AG04450 (cell line): ENCODE measurements around the gene JAM3. TPM values are rescaled to one million over a fixed set of nuclear protein-coding genes. Genes with fewer than 3 reads are reported as not detected.
"Not testable (repeated sequence)": the region's sequence is repeated elsewhere in the genome, so short reads cannot be mapped to it uniquely, and the experiment has no call there.

Source experiments
- CTCF ChIA-PET: fragments of 300-600, 350-600 bp; formaldehyde crosslinking; extraction: SDS; loops from one replicate; lab custom pipeline; 2022; ENCODE audit warnings: antibody characterized with exemption, inconsistent platforms; lab: Charles Lee
- POLR2A ChIA-PET: fragments of 350-600 bp; formaldehyde crosslinking; extraction: SDS; loops from one replicate; lab custom pipeline; 2021; ENCODE audit warnings: antibody characterized with exemption, inconsistent platforms; lab: Yijun Ruan, JAX
- DNase-seq: peaks from one replicate; pipeline ENCODE4 v3.0.0-alpha.2; 2011; ENCODE audit warnings: low read depth, low spot score
- H3K27ac ChIP-seq: one replicate; pipeline ENCODE4 v1.5.1; 2012; ENCODE audit warnings: low read depth, low read length, control low read depth
- H3K27me3 ChIP-seq: one replicate; pipeline ENCODE4 v1.6.0; 2012; ENCODE audit warnings: low read length; ENCODE audit not compliant: control insufficient read depth, insufficient read depth
- H3K4me3 ChIP-seq: 2 replicates; pipeline ENCODE4 v1.5.1; 2011; ENCODE audit warnings: mild to moderate bottlenecking, low read depth, low read length, control low read depth
- H3K9me3 ChIP-seq: 2 replicates; pipeline ENCODE4 v1.5.1; 2012; ENCODE audit warnings: low read length; ENCODE audit not compliant: control insufficient read depth, insufficient read depth
- CTCF ChIP-seq: IDR thresholded peaks from 2 replicates; pipeline ENCODE4 v1.5.1; 2011; ENCODE audit warnings: low read depth, low read length, control low read depth, inconsistent platforms
- polyA plus RNA-seq: library from polyadenylated mRNA; depleted of rRNA; stranded (reverse); fragments of >200 nt; gene quantifications from 2 replicates; pipeline ENCODE4 v1.2.3, GENCODE V29; 2011

Gene JAM3
- polyA plus RNA-seq, 1 experiment = 79.6 TPM

DNA sequence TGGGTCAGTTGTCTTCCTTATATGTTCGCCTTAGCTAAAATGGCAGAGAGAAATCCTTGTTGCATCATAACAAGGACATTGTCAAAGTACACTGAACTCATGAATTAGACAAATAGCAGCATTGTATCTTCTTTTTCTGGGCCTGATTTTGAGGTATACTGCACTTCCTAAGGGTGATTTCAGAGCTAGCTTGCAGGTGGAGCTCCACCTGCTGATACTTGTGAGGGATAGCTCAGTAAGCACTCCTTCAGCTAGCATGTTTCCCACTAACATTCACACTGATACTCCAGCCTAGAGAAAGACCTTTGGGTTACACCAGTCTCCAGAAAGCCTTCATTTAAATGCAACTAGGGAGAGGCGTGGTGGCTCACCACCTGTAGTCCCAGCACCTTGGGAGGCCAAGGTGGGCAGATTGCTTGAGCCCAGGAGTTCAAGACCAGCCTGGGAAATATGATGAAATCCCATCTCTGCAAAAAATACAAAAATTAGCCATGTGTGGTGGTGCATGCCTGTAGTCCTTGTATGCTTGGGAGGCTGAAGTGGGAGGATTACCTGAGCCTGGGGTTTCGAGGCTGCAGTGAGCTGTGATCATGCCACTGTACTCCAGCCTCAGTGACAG, 29.8 kb downstream of the JAM3 start:
- no peak for DNase-seq
- H3K9me3 ChIP-seq = no peaks in the 10 kb centered on the region
- TF ChIP-seq CTCF = 0 out of 2 replicates have a peak, but pooled peaks have one; percentile 3
- ChIA-PET CTCF (interaction anchor here (0.5 kb wide), 1 partner anchor 35 kb away, joined by 4 read pairs; no protein-coding TSS in a partner anchor), POLR2A (no interaction called here)
- H3K27me3 ChIP-seq = no peaks in the 10 kb centered on the region
- no peak overlapping the region for H3K4me3 ChIP-seq
- no peak overlapping the region for H3K27ac ChIP-seq

DNA sequence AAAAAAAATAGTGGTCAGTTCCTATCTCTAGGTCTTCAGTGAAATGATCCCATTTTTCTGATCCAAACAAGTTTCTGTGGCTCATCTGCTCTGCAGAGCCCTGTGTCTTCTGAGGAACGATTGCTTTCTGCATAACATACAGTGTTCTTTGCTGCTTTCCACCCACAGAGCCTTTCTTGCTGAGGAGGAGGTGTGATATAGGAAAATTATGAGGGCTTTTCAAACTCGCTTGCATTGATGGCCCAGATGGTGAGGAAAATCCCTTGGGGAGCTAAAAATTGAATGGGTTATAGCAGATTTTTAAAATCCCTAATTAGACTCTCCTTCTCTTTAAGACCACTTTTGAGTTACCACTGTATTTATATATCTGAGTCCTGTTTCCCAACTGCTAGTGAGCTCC, 31.3 kb downstream of the JAM3 start:
- Histone ChIP-seq H3K27ac (no peak overlapping the region), H3K9me3 (no peaks in the 10 kb centered on the region), H3K4me3 (no peak overlapping the region), H3K27me3 (no peaks in the 10 kb centered on the region)
- CTCF ChIA-PET = interaction anchor here (2.0 kb wide), 1 partner anchor 50 kb away, joined by 7 read pairs; no protein-coding TSS in a partner anchor
- no peak for DNase-seq
- POLR2A ChIA-PET = no interaction called here
- TF ChIP-seq CTCF = no peak

GRCh38 chr11:134101282-134101681, 32.4 kb downstream of the JAM3 start:
- POLR2A ChIA-PET = interaction anchor here (0.5 to 1.2 kb wide), 2 partner anchors 17 to 25 kb away, joined by 4 to 5 read pairs; no protein-coding TSS in a partner anchor
- H3K9me3 ChIP-seq = no peaks in the 10 kb centered on the region
- CTCF ChIA-PET = interaction anchor here (1.1 to 2.0 kb wide), 2 partner anchors 38 to 51 kb away, joined by 3 to 7 read pairs; no protein-coding TSS in a partner anchor
- TF ChIP-seq CTCF = no peak
- DNase-seq = no peak
- no peak overlapping the region for H3K27ac ChIP-seq
- H3K27me3 ChIP-seq = no peaks in the 10 kb centered on the region
- H3K4me3 ChIP-seq = no peak overlapping the region

GRCh38 chr11:134110252-134110815, 41.5 kb downstream of the JAM3 start:
- TF ChIP-seq CTCF = no peak
- no peak overlapping the region for H3K4me3 ChIP-seq
- no peak for DNase-seq
- ChIA-PET POLR2A (no interaction called here), CTCF (no interaction called here)
- no peaks in the 10 kb centered on the region for H3K27me3 ChIP-seq
- H3K9me3 ChIP-seq = peaks cover 2% of the 10 kb centered on the region; the same call in 1 of the 2 replicates
- no peak overlapping the region for H3K27ac ChIP-seq

- H3K27ac ChIP-seq, POLR2A ChIA-PET, H3K9me3 ChIP-seq, H3K4me3 ChIP-seq, H3K27me3 ChIP-seq, CTCF ChIA-PET, DNase-seq: not testable (repeated sequence)
These were observed 44.9 kb downstream of the JAM3 start for GRCh38 chr11:134113787-134114186.
